H1 (cell line): ENCODE data around the gene HS6ST2. TPM values are rescaled to one million over a fixed set of nuclear protein-coding genes. Genes with fewer than 3 reads are reported as not detected.

Experiments used
- RAD21 ChIP-seq, 2 experiments: IDR thresholded peaks in 1 of 2; conservative IDR thresholded peaks in 1 of 2; 2 replicates each; pipeline ENCODE4 v1.6.1; 2011; ENCODE audit warnings: low read depth in 2 of 2, low read length in 2 of 2, improper control_type of control experiment in 1 of 2, inconsistent platforms in 1 of 2, mild to moderate bottlenecking in 1 of 2, moderate library complexity in 1 of 2
- polyA plus RNA-seq, 7 experiments: library from polyadenylated mRNA; depleted of rRNA in 3 of 7; stranded (reverse) in 5 of 7; unstranded in 2 of 7; fragments of >200 nt in 5 of 7; fragments of 200-250 nt in 2 of 7; gene quantifications; 1 replicate in 5 of 7; 2 replicates in 1 of 7; 4 replicates in 1 of 7; pipeline versions ENCODE4 v1.2.1 to v1.2.3, GENCODE V29; 2011 to 2013; ENCODE audit warnings: missing spikeins in 2 of 7, mixed read lengths in 2 of 7
- total RNA-seq: library from RNA; stranded (reverse); fragmentation: NEBNext Ultra II Directional; extraction: Animal tissue kit (Norgen Biotek cat#: 25700); gene quantifications from 2 replicates; pipeline ENCODE4 v1.2.1, GENCODE V29; 2021
- TF ChIP-seq, protein P1 (sequence below): fragments of 300-600 bp; sonication (generic); IDR thresholded peaks from 2 replicates; pipeline ENCODE4 v1.7.1; 2012; ENCODE audit warnings: low read length, moderate library complexity, mild to moderate bottlenecking, inconsistent platforms; ENCODE audit not compliant: insufficient replicate concordance

The HS6ST2 gene
- total and polyA plus RNA-seq, 2 of the 8 experiments (the other 6 are each of a cell fraction or from before 2014, with no cell fraction given): 3.9 TPM

- TF ChIP-seq, protein P1, sequence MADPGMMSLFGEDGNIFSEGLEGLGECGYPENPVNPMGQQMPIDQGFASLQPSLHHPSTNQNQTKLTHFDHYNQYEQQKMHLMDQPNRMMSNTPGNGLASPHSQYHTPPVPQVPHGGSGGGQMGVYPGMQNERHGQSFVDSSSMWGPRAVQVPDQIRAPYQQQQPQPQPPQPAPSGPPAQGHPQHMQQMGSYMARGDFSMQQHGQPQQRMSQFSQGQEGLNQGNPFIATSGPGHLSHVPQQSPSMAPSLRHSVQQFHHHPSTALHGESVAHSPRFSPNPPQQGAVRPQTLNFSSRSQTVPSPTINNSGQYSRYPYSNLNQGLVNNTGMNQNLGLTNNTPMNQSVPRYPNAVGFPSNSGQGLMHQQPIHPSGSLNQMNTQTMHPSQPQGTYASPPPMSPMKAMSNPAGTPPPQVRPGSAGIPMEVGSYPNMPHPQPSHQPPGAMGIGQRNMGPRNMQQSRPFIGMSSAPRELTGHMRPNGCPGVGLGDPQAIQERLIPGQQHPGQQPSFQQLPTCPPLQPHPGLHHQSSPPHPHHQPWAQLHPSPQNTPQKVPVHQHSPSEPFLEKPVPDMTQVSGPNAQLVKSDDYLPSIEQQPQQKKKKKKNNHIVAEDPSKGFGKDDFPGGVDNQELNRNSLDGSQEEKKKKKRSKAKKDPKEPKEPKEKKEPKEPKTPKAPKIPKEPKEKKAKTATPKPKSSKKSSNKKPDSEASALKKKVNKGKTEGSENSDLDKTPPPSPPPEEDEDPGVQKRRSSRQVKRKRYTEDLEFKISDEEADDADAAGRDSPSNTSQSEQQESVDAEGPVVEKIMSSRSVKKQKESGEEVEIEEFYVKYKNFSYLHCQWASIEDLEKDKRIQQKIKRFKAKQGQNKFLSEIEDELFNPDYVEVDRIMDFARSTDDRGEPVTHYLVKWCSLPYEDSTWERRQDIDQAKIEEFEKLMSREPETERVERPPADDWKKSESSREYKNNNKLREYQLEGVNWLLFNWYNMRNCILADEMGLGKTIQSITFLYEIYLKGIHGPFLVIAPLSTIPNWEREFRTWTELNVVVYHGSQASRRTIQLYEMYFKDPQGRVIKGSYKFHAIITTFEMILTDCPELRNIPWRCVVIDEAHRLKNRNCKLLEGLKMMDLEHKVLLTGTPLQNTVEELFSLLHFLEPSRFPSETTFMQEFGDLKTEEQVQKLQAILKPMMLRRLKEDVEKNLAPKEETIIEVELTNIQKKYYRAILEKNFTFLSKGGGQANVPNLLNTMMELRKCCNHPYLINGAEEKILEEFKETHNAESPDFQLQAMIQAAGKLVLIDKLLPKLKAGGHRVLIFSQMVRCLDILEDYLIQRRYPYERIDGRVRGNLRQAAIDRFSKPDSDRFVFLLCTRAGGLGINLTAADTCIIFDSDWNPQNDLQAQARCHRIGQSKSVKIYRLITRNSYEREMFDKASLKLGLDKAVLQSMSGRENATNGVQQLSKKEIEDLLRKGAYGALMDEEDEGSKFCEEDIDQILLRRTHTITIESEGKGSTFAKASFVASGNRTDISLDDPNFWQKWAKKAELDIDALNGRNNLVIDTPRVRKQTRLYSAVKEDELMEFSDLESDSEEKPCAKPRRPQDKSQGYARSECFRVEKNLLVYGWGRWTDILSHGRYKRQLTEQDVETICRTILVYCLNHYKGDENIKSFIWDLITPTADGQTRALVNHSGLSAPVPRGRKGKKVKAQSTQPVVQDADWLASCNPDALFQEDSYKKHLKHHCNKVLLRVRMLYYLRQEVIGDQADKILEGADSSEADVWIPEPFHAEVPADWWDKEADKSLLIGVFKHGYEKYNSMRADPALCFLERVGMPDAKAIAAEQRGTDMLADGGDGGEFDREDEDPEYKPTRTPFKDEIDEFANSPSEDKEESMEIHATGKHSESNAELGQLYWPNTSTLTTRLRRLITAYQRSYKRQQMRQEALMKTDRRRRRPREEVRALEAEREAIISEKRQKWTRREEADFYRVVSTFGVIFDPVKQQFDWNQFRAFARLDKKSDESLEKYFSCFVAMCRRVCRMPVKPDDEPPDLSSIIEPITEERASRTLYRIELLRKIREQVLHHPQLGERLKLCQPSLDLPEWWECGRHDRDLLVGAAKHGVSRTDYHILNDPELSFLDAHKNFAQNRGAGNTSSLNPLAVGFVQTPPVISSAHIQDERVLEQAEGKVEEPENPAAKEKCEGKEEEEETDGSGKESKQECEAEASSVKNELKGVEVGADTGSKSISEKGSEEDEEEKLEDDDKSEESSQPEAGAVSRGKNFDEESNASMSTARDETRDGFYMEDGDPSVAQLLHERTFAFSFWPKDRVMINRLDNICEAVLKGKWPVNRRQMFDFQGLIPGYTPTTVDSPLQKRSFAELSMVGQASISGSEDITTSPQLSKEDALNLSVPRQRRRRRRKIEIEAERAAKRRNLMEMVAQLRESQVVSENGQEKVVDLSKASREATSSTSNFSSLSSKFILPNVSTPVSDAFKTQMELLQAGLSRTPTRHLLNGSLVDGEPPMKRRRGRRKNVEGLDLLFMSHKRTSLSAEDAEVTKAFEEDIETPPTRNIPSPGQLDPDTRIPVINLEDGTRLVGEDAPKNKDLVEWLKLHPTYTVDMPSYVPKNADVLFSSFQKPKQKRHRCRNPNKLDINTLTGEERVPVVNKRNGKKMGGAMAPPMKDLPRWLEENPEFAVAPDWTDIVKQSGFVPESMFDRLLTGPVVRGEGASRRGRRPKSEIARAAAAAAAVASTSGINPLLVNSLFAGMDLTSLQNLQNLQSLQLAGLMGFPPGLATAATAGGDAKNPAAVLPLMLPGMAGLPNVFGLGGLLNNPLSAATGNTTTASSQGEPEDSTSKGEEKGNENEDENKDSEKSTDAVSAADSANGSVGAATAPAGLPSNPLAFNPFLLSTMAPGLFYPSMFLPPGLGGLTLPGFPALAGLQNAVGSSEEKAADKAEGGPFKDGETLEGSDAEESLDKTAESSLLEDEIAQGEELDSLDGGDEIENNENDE: no peak
- TF ChIP-seq RAD21 (IDR thresholded peaks at IDR 0.05 in 1 of 2, conservative IDR thresholded peaks at IDR 0.05 in 1 of 2; ENCODE audit: low read depth in 2 of 2, low read length in 2 of 2): no peak
These were observed 305.6 kb downstream of the HS6ST2 start (continued) for GRCh38 chrX:132652871-132653270.
